ENCODE data around the gene RALGAPA1.

DNA sequence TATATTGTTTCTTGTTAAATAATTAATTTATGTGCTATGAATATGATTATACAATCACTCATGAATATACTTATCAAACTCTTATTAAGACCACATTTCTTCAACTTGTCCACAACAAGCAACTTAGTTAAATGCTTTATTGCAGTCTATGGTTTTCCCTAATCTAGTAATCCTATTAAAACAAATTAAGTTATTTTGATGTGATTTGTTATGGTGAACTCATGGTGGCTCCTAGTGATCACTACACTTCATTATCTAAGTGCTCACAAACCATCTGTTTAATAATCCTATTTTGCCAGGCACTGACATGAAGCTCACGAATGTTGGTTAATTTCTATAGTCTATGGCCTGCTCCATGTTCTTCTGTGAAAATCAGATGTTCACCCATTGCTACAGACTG, 232.2 kb downstream of the RALGAPA1 start:
- TF ChIP-seq ARNT (IDR thresholded peaks at IDR 0.05) (no peak), SP1 (IDR thresholded peaks at IDR 0.05) (no peak), BHLHE40 (IDR thresholded peaks at IDR 0.05; ENCODE audit: borderline replicate concordance) (no peak), ZNF384 (IDR thresholded peaks at IDR 0.05) (no peak), L3MBTL2 (conservative IDR thresholded peaks at IDR 0.05) (no peak), HDGF (IDR thresholded peaks at IDR 0.05; ENCODE audit: borderline replicate concordance) (no peak), FOXK2 (IDR thresholded peaks at IDR 0.05) (no peak), FOXM1 (IDR thresholded peaks at IDR 0.05; ENCODE audit: borderline replicate concordance) (no peak), CTBP1 (IDR thresholded peaks at IDR 0.05; ENCODE audit: borderline replicate concordance) (no peak), ELF4 (IDR thresholded peaks at IDR 0.05) (no peak), SUZ12 (IDR thresholded peaks at IDR 0.05) (no peak)
- TF ChIP-seq, protein P1, sequence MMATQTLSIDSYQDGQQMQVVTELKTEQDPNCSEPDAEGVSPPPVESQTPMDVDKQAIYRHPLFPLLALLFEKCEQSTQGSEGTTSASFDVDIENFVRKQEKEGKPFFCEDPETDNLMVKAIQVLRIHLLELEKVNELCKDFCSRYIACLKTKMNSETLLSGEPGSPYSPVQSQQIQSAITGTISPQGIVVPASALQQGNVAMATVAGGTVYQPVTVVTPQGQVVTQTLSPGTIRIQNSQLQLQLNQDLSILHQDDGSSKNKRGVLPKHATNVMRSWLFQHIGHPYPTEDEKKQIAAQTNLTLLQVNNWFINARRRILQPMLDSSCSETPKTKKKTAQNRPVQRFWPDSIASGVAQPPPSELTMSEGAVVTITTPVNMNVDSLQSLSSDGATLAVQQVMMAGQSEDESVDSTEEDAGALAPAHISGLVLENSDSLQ (IDR thresholded peaks at IDR 0.05), result no peak

Measured in HEK293T (cell line).